BJ (cell line): ENCODE data around the gene NINL. TPM values are rescaled to one million over a fixed set of nuclear protein-coding genes. Genes with fewer than 3 reads are reported as not detected.

Source experiments
- CTCF ChIA-PET: fragments of 350-600 bp; formaldehyde crosslinking; extraction: SDS; loops from one replicate; lab custom pipeline; 2021; ENCODE audit warnings: antibody characterized with exemption, inconsistent platforms; lab: Yijun Ruan, JAX
- POLR2A ChIA-PET: fragments of 300-600 bp; sonication (Branson Sonifier 250); formaldehyde crosslinking; extraction: SDS; loops from one replicate; lab custom pipeline; 2021; ENCODE audit warnings: antibody characterized with exemption; lab: Charles Lee
- DNase-seq: peaks from one replicate; pipeline ENCODE4 v3.0.0-alpha.2; 2011; ENCODE audit warnings: low read depth
- H3K27me3 ChIP-seq: 2 replicates; pipeline ENCODE4 v1.6.0; 2011; ENCODE audit warnings: low read length; ENCODE audit not compliant: control insufficient read depth, insufficient read depth
- H3K36me3 ChIP-seq: 2 replicates; pipeline ENCODE4 v1.5.1; 2011; ENCODE audit warnings: low read length; ENCODE audit not compliant: control insufficient read depth, insufficient read depth
- H3K4me3 ChIP-seq: 2 replicates; pipeline ENCODE4 v1.5.1; 2011; ENCODE audit warnings: low read depth, mild to moderate bottlenecking, control low read depth, low read length
- CTCF ChIP-seq: IDR thresholded peaks from 2 replicates; pipeline ENCODE4 v1.5.1; 2011; ENCODE audit warnings: low read depth, mild to moderate bottlenecking, control low read depth, inconsistent platforms, low read length, moderate library complexity; ENCODE audit not compliant: insufficient read depth
- polyA plus RNA-seq: library from polyadenylated mRNA; depleted of rRNA; stranded (reverse); fragments of >200 nt; gene quantifications from 2 replicates; pipeline ENCODE4 v1.2.3, GENCODE V29; 2011

The NINL gene
- polyA plus RNA-seq, 1 experiment: 6.2 TPM

GRCh38 chr20:25468126-25469075 lies 116.9 kb downstream of the NINL start:
- Histone ChIP-seq H3K27me3 (no peaks in the 10 kb centered on the region), H3K36me3 (peaks cover 11% of the 10 kb centered on the region), H3K4me3 (no peak overlapping the region)
- no peak for TF ChIP-seq CTCF
- POLR2A ChIA-PET: no interaction called here
- CTCF ChIA-PET: interaction anchor here (1.5 kb wide), 1 partner anchor 10 kb away, joined by 4 read pairs; no protein-coding TSS in a partner anchor
- DNase-seq: no peak

- CTCF ChIA-PET: interaction anchor here (1.5 kb wide), 1 partner anchor 9 kb away, joined by 4 read pairs; no protein-coding TSS in a partner anchor
- no peak for TF ChIP-seq CTCF
These were observed 117.9 kb downstream of the NINL start for GRCh38 chr20:25467441-25467840.

GRCh38 chr20:25466846-25467245 lies 118.5 kb downstream of the NINL start:
- ChIA-PET CTCF (interaction anchor here (1.5 kb wide), 1 partner anchor 8 kb away, joined by 4 read pairs; no protein-coding TSS in a partner anchor), POLR2A (no interaction called here)
- no peak for DNase-seq
- Histone ChIP-seq H3K27me3 (no peaks in the 10 kb centered on the region), H3K36me3 (peaks cover 11% of the 10 kb centered on the region), H3K4me3 (no peak overlapping the region)
- TF ChIP-seq CTCF: no peak

More at GRCh38 chr20:25467441-25467840, 117.9 kb downstream of the NINL start:
- Histone ChIP-seq H3K36me3 (peaks cover 11% of the 10 kb centered on the region), H3K4me3 (no peak overlapping the region), H3K27me3 (no peaks in the 10 kb centered on the region)
- DNase-seq: no peak
- POLR2A ChIA-PET: no interaction called here

GRCh38 chr20:25465243-25466135 lies 119.8 kb downstream of the NINL start:
- Histone ChIP-seq H3K27me3 (no peaks in the 10 kb centered on the region), H3K4me3 (no peak overlapping the region), H3K36me3 (peaks cover 12% of the 10 kb centered on the region)
- no peak for DNase-seq
- POLR2A ChIA-PET: no interaction called here
- CTCF ChIA-PET: no interaction called here
- no peak for TF ChIP-seq CTCF
